NCI-H82 treated with DMSO at 0.1 percent for 48 hours (cell line): ENCODE measurements around the gene SAMD11.

Source experiments
- DNase-seq: peaks from one replicate; lab custom pipeline; 2025; ENCODE audit not compliant: unreplicated experiment; lab: John Stamatoyannopoulos, UW

The SAMD11 gene

DNA sequence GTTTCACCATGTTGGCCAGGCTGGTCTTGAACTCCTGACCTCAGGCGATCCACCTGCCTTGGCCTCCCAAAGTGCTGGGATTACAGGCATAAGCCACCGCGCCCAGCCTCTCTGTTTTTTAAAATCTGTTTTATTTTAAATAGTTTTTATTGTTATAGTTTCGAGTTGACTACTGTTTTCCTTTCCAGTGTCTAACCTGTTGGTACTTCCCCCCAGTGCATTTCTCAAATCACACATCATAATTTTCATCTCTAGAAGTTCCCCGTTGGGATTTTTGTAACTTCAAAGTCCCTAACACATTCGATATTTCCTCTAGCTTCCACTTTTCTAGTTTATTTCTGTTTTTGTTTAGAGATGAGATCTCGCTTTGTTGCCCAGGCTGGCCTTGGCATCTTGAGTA is 68.6 kb downstream of the SAMD11 start:
- DNase-seq: no peak

GRCh38 chr1:993379-993995 is 69.8 kb downstream of the SAMD11 start:
- DNase-seq: no peak
